ENCODE results near the gene EDAR. TPM values are rescaled to one million over a fixed set of nuclear protein-coding genes. Genes with fewer than 3 reads are reported as not detected.

Gene EDAR
- total and polyA plus RNA-seq, 2 of the 8 experiments (the other 6 are each of a cell fraction or from before 2014, with no cell fraction given): not detected

- TF ChIP-seq ATF3 (IDR thresholded peaks at IDR 0.05; ENCODE audit: insufficient read depth, low read depth, low read length): no peak
- TF ChIP-seq E2F6 (IDR thresholded peaks at IDR 0.05): no peak
- TF ChIP-seq ZNF274 (IDR thresholded peaks at IDR 0.05; ENCODE audit: borderline replicate concordance, extremely low read depth, low read length): no peak
- no peak for TF ChIP-seq RFX5 (IDR thresholded peaks at IDR 0.05; ENCODE audit: borderline replicate concordance, low read depth, low read length)
- no peak for TF ChIP-seq SUZ12 (IDR thresholded peaks at IDR 0.05; ENCODE audit: low read length)
- TF ChIP-seq USF2 (IDR thresholded peaks at IDR 0.05; ENCODE audit: low read length): no peak
- TF ChIP-seq GTF2F1 (IDR thresholded peaks at IDR 0.05; ENCODE audit: borderline replicate concordance, low read depth, low read length): no peak
- no peak for TF ChIP-seq KDM4A (IDR thresholded peaks at IDR 0.05; ENCODE audit: low read depth, low read length, severe bottlenecking)
Observed at GRCh38 chr2:108884619-108885018, 104.4 kb downstream of the EDAR start (continued).

Measured in H1 (cell line).